Prostate gland (tissue), 2 donors: ENCODE data around the gene RBM38. TPM values are rescaled to one million over a fixed set of nuclear protein-coding genes. Genes with fewer than 3 reads are reported as not detected.

Source experiments
- DNase-seq: peaks from one replicate; pipeline ENCODE4 v3.0.0-alpha.2; 2019; ENCODE audit warnings: low spot score
- H3K27ac ChIP-seq, 2 donors: fragments of 200-600 bp; sonication (generic); 2 replicates each; pipeline ENCODE4 v1.5.1; 2017 to 2019
- H3K27me3 ChIP-seq: fragments of 200-600 bp; sonication (generic); replicated peaks from 2 replicates; pipeline ENCODE4 v1.5.1; 2019; ENCODE audit not compliant: insufficient read depth
- H3K36me3 ChIP-seq, 2 donors: fragments of 200-600 bp; sonication (generic); 1 replicate in 1 of 2; 2 replicates in 1 of 2; pipeline versions ENCODE4 v1.5.1 to v1.8.1; 2017 to 2019
- H3K4me1 ChIP-seq: fragments of 200-600 bp; sonication (generic); replicated peaks from 2 replicates; pipeline ENCODE4 v1.5.1; 2019
- H3K4me3 ChIP-seq, 2 donors: fragments of 200-600 bp; sonication (generic); 2 replicates each; pipeline ENCODE4 v1.5.1; 2017 to 2019
- H3K9me3 ChIP-seq: fragments of 200-600 bp; sonication (generic); 2 replicates; pipeline ENCODE4 v1.5.1; 2017
- CTCF ChIP-seq, 4 experiments: fragments of 200-600 bp in 2 of 4; fragments of 450-650 bp in 2 of 4; sonication (generic) in 2 of 4; IDR thresholded peaks; 1 replicate in 3 of 4; 2 replicates in 1 of 4; pipeline ENCODE4 v1.5.1; 2016 to 2019; ENCODE audit warnings: antibody characterized with exemption in 4 of 4, mild to moderate bottlenecking in 2 of 4, moderate library complexity in 2 of 4
- POLR2A ChIP-seq: fragments of 450-650 bp; IDR thresholded peaks from one replicate; pipeline ENCODE4 v1.6.1; 2016; ENCODE audit warnings: antibody characterized with exemption, mild to moderate bottlenecking
- POLR2AphosphoS5 ChIP-seq: sonication (generic); formaldehyde crosslinking; IDR thresholded peaks from one replicate; pipeline ENCODE4 v1.6.1; 2017; ENCODE audit warnings: antibody characterized with exemption
- WGBS: methylation state at CpG from one replicate; pipeline ENCODE4 v1.1.5; 2018; 5-methylcytosine and 5-hydroxymethylcytosine counted together
- intact Hi-C: fragments of 100-400 bp; cut with DNase I; formaldehyde crosslinking; loops from one replicate; pipeline ENCODE4 v1.14.2; 2022
- total RNA-seq, 2 donors: library from RNA; depleted of rRNA; stranded (reverse); fragments of >200 nt; gene quantifications; one replicate each; pipeline ENCODE4 v1.1.0, GENCODE V29; 2016

RBM38 gene
- total RNA-seq, 2 donors from 2014 or later, result 29.9 to 104 TPM

GRCh38 chr20:57371363-57371762 is 19.8 kb upstream of the RBM38 start:
- 80% methylated on average over 4 of the region's 4 CpGs for WGBS
- intact Hi-C loops, result no loop called here
- peaks cover 17 to 19% of the 10 kb centered on the region in 2 donors for H3K36me3 ChIP-seq
- no peak for DNase-seq
- no peaks in the 10 kb centered on the region for H3K27me3 ChIP-seq
- H3K27ac ChIP-seq, result no peak overlapping the region
- TF ChIP-seq POLR2A (no peak), CTCF (IDR thresholded peaks at IDR 0.05) (no peak), POLR2AphosphoS5 (no peak)
- no peak overlapping the region for H3K4me3 ChIP-seq
- H3K9me3 ChIP-seq, result no peaks in the 10 kb centered on the region
- H3K4me1 ChIP-seq, result no peaks in the 10 kb centered on the region

- no peaks in the 10 kb centered on the region for H3K9me3 ChIP-seq
- peaks cover 17 to 19% of the 10 kb centered on the region in 2 donors for H3K36me3 ChIP-seq
- no peaks in the 10 kb centered on the region for H3K27me3 ChIP-seq
- no peaks in the 10 kb centered on the region for H3K4me1 ChIP-seq
- intact Hi-C loops, result no loop called here
- TF ChIP-seq POLR2A, result no peak
- no peak for TF ChIP-seq POLR2AphosphoS5
- no peak for TF ChIP-seq CTCF (IDR thresholded peaks at IDR 0.05)
- DNase-seq, result no peak
- 90% methylated on average over 9 of the region's 9 CpGs for WGBS
- H3K4me3 ChIP-seq, result no peak overlapping the region
- no peak overlapping the region for H3K27ac ChIP-seq
Observed at GRCh38 chr20:57372157-57372556, 19.0 kb upstream of the RBM38 start.

- no peak for DNase-seq
- Histone ChIP-seq H3K9me3 (no peaks in the 10 kb centered on the region), H3K4me3 (no peak overlapping the region), H3K27ac (no peak overlapping the region), H3K4me1 (no peaks in the 10 kb centered on the region), H3K36me3 (peaks cover 17 to 19% of the 10 kb centered on the region in 2 donors), H3K27me3 (no peaks in the 10 kb centered on the region)
- TF ChIP-seq POLR2AphosphoS5 (no peak), CTCF (IDR thresholded peaks at IDR 0.05) (no peak), POLR2A (no peak)
- 83% methylated on average over 22 of the region's 25 CpGs for WGBS
- intact Hi-C loops, result no loop called here
Observed at GRCh38 chr20:57372581-57373350, 18.4 kb upstream of the RBM38 start.

GRCh38 chr20:57374343-57374930 is 16.8 kb upstream of the RBM38 start:
- no peak for DNase-seq
- intact Hi-C loops, result no loop called here
- peaks cover 11 to 14% of the 10 kb centered on the region in 2 donors for H3K36me3 ChIP-seq
- H3K4me3 ChIP-seq, result no peak overlapping the region
- WGBS, result 77% methylated on average over 12 of the region's 12 CpGs
- no peak overlapping the region for H3K27ac ChIP-seq
- H3K27me3 ChIP-seq, result no peaks in the 10 kb centered on the region
- H3K4me1 ChIP-seq, result no peaks in the 10 kb centered on the region
- no peak for TF ChIP-seq CTCF (IDR thresholded peaks at IDR 0.05)
- TF ChIP-seq POLR2A, result no peak
- no peak for TF ChIP-seq POLR2AphosphoS5
- H3K9me3 ChIP-seq, result no peaks in the 10 kb centered on the region
